HG02798 (cell line): ENCODE results near the gene RECQL5.
"Not testable (repeated sequence)": the region's sequence is repeated elsewhere in the genome, so short reads cannot be mapped to it uniquely, and the experiment has no call there.

Experiments
- ATAC-seq: cut with Tn5 transposase; IDR thresholded peaks from one replicate; pipeline ENCODE4 v1.9.1; 2021; ENCODE audit warnings: mild to moderate bottlenecking; ENCODE audit not compliant: unreplicated experiment, poor library complexity

RECQL5 gene

GRCh38 chr17:75652341-75652740 is 14.6 kb downstream of the RECQL5 start:
- no peak for ATAC-seq

GRCh38 chr17:75650874-75651273 is 16.1 kb downstream of the RECQL5 start:
- no peak for ATAC-seq

GRCh38 chr17:75649687-75650086 is 17.3 kb downstream of the RECQL5 start:
- ATAC-seq, result no peak

- ATAC-seq, result no peak
Observed at GRCh38 chr17:75647921-75648320, 19.0 kb downstream of the RECQL5 start.

- ATAC-seq, result no peak
Observed at GRCh38 chr17:75647061-75647460, 19.9 kb downstream of the RECQL5 start.

- no peak for ATAC-seq
Observed at GRCh38 chr17:75646638-75646992, 20.3 kb downstream of the RECQL5 start.

GRCh38 chr17:75645889-75646637 is 20.9 kb downstream of the RECQL5 start:
- ATAC-seq, result peak; percentile 69

- ATAC-seq, result no peak
Observed at GRCh38 chr17:75645501-75645888, 21.5 kb downstream of the RECQL5 start.

- no peak for ATAC-seq
Observed at GRCh38 chr17:75643643-75644017, 23.3 kb downstream of the RECQL5 start.

GRCh38 chr17:75642784-75643642 is 23.9 kb downstream of the RECQL5 start:
- no peak for ATAC-seq

- ATAC-seq, result no peak
Observed at GRCh38 chr17:75642182-75642783, 24.7 kb downstream of the RECQL5 start.

- no peak for ATAC-seq
Observed at GRCh38 chr17:75641343-75641742, 25.6 kb downstream of the RECQL5 start.

GRCh38 chr17:75640556-75641119 is 26.3 kb downstream of the RECQL5 start:
- no peak for ATAC-seq

- ATAC-seq, result no peak
Observed at GRCh38 chr17:75639771-75640555, 27.0 kb downstream of the RECQL5 start.

- ATAC-seq, result no peak
Observed at GRCh38 chr17:75639327-75639726, 27.6 kb downstream of the RECQL5 start.

- ATAC-seq, result no peak
Observed at GRCh38 chr17:75638893-75639292, 28.1 kb downstream of the RECQL5 start.

- ATAC-seq, result not testable (repeated sequence)
Observed at GRCh38 chr17:75638039-75638438, 28.9 kb downstream of the RECQL5 start.

GRCh38 chr17:75637551-75637950 is 29.4 kb downstream of the RECQL5 start:
- no peak for ATAC-seq

- ATAC-seq, result no peak
Observed at GRCh38 chr17:75637143-75637538, 29.8 kb downstream of the RECQL5 start.
